ENCODE data around the gene CTNNA3. TPM values are rescaled to one million over a fixed set of nuclear protein-coding genes. Genes with fewer than 3 reads are reported as not detected.

CTNNA3 gene
- polyA plus RNA-seq, 1 donor from 2014 or later = 0.14 TPM

DNA sequence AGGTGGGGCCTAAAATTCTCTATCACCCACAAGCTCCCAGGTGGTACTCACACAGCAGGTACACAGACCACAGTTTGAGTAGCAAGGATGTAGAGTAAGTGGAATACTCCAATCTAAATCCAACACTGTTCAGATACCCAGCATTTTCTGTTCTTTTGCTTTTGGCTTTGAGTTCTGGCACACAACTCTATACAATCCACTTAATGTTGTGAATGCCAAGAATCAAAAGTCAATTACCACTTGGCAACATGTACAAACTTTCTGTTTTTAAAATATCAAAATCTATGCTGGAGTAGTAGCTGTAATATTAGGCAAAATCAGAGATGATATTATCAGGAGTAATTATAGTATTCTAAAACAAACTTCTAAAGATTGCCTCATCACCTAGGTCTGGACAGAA, 903.6 kb downstream of the CTNNA3 start:
- TF ChIP-seq, protein P1, sequence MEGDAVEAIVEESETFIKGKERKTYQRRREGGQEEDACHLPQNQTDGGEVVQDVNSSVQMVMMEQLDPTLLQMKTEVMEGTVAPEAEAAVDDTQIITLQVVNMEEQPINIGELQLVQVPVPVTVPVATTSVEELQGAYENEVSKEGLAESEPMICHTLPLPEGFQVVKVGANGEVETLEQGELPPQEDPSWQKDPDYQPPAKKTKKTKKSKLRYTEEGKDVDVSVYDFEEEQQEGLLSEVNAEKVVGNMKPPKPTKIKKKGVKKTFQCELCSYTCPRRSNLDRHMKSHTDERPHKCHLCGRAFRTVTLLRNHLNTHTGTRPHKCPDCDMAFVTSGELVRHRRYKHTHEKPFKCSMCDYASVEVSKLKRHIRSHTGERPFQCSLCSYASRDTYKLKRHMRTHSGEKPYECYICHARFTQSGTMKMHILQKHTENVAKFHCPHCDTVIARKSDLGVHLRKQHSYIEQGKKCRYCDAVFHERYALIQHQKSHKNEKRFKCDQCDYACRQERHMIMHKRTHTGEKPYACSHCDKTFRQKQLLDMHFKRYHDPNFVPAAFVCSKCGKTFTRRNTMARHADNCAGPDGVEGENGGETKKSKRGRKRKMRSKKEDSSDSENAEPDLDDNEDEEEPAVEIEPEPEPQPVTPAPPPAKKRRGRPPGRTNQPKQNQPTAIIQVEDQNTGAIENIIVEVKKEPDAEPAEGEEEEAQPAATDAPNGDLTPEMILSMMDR (IDR thresholded peaks at IDR 0.05; ENCODE audit: poor library complexity, severe bottlenecking) = no peak
- no peak for TF ChIP-seq POLR2AphosphoS5 (IDR thresholded peaks at IDR 0.05)
- no peak overlapping the region for H3K4me3 ChIP-seq (ENCODE audit: low read length)

DNA sequence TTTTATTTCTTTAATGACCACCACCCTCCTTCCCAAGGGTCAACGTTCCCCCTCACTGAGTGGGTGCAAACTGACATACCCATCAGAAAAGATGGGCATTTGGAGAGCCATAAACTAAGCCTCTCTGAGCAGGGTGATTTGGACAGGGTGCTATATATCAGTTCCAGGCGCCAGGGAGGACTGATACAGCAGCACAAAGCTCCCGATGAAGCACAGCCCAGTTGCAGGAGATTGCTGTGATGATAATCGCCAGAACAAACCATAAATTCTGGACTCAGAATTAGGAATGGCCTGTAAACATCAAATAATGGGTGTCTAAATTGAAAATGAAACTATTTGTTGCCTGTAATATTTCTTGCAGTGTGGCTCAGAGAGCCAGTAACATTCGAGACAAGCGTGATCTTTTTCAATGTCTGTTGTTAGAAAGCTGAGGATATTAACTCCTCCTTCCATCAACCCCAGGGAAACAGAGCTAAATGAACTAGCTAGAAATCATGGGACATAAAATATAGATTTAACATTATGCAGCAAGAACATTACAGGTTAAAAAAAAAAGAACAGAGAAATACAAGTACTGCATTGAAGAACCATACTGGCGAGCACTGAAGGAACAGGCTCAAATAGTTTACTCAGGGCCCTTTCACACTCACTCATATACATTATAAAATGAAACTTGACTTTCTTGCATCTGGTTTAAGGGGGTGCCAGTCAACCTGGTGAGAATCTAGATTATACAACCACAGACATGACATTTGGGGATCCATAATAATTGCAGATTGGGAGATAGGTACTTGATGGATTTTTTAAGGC, 907.6 kb downstream of the CTNNA3 start:
- Histone ChIP-seq H3F3A (ENCODE audit: insufficient read depth, low read length, poor library complexity, severe bottlenecking) (no peaks in the 10 kb centered on the region), H3K9me3 (ENCODE audit: low read length) (no peaks in the 10 kb centered on the region), H3K4me3 (ENCODE audit: low read length) (no peak overlapping the region), H3K27ac (ENCODE audit: low read length) (no peak overlapping the region), H3K79me2 (replicated peaks; ENCODE audit: insufficient read depth, low read length) (no peaks in the 10 kb centered on the region), H4K20me1 (ENCODE audit: insufficient read depth) (no peaks in the 10 kb centered on the region), H3K36me3 (ENCODE audit: insufficient read depth, low read length) (no peaks in the 10 kb centered on the region), H2AFZ (ENCODE audit: low read depth, low read length) (no peak overlapping the region), H3K9ac (ENCODE audit: low read length) (no peak overlapping the region), H3K4me2 (ENCODE audit: low read length) (no peak overlapping the region), H3K9me2 (ENCODE audit: insufficient read depth, low read length) (no peaks in the 10 kb centered on the region), H3K27me3 (ENCODE audit: insufficient read depth, low read depth, low read length) (no peaks in the 10 kb centered on the region)
- TF ChIP-seq POLR2AphosphoS5 (IDR thresholded peaks at IDR 0.05) = no peak
- TF ChIP-seq EZH2 (IDR thresholded peaks at IDR 0.05; ENCODE audit: borderline replicate concordance, insufficient read depth, low read length, poor library complexity, severe bottlenecking) = no peak
- no peak for TF ChIP-seq MXI1 (conservative IDR thresholded peaks at IDR 0.05; ENCODE audit: poor library complexity, severe bottlenecking)
- TF ChIP-seq, protein P1 (IDR thresholded peaks at IDR 0.05; ENCODE audit: poor library complexity, severe bottlenecking) = no peak
- TF ChIP-seq EP300 (conservative IDR thresholded peaks at IDR 0.05; ENCODE audit: poor library complexity, severe bottlenecking) = no peak
- no peak for TF ChIP-seq RAD21 (conservative IDR thresholded peaks at IDR 0.05)
- TF ChIP-seq SMC3 (conservative IDR thresholded peaks at IDR 0.05; ENCODE audit: poor library complexity) = no peak

More for the DNA sequence above, 903.6 kb downstream of the CTNNA3 start:
- Histone ChIP-seq H3K9me2 (ENCODE audit: insufficient read depth, low read length) (no peaks in the 10 kb centered on the region), H3K9me3 (ENCODE audit: low read length) (no peaks in the 10 kb centered on the region), H3K36me3 (ENCODE audit: insufficient read depth, low read length) (no peaks in the 10 kb centered on the region), H3K79me2 (replicated peaks; ENCODE audit: insufficient read depth, low read length) (no peaks in the 10 kb centered on the region), H2AFZ (ENCODE audit: low read depth, low read length) (no peak overlapping the region), H3K9ac (ENCODE audit: low read length) (no peak overlapping the region), H3K27me3 (ENCODE audit: insufficient read depth, low read depth, low read length) (no peaks in the 10 kb centered on the region), H3K4me2 (ENCODE audit: low read length) (no peak overlapping the region), H3F3A (ENCODE audit: insufficient read depth, low read length, poor library complexity, severe bottlenecking) (no peaks in the 10 kb centered on the region), H4K20me1 (ENCODE audit: insufficient read depth) (no peaks in the 10 kb centered on the region), H3K27ac (ENCODE audit: low read length) (no peak overlapping the region)

DNA sequence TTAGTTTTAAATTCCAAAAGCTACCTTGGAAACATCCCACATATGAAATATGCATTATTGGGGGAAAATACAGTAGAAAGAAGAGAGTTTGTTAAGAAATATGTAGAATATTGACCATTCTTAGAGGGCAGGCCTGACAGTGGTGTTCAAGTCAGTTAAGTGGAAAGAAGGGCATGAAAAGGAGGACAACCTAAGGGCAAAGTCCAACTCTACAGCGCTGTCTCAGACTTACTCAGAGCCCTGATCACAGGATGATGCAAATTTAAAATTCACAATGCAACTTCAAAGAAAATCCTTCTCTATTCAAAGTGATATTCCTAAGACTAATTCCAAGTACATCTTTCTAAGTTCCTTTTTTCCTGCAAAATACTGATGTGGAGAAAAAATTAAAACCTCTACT, 909.3 kb downstream of the CTNNA3 start:
- H3K9ac ChIP-seq (ENCODE audit: low read length) = no peak overlapping the region
- H3K27ac ChIP-seq (ENCODE audit: low read length) = no peak overlapping the region
- no peaks in the 10 kb centered on the region for H3K79me2 ChIP-seq (replicated peaks; ENCODE audit: insufficient read depth, low read length)
- H3K27me3 ChIP-seq (ENCODE audit: insufficient read depth, low read depth, low read length) = no peaks in the 10 kb centered on the region
- H3K9me2 ChIP-seq (ENCODE audit: insufficient read depth, low read length) = no peaks in the 10 kb centered on the region
- no peaks in the 10 kb centered on the region for H3F3A ChIP-seq (ENCODE audit: insufficient read depth, low read length, poor library complexity, severe bottlenecking)
- H2AFZ ChIP-seq (ENCODE audit: low read depth, low read length) = no peak overlapping the region
- no peaks in the 10 kb centered on the region for H4K20me1 ChIP-seq (ENCODE audit: insufficient read depth)
- H3K9me3 ChIP-seq (ENCODE audit: low read length) = no peaks in the 10 kb centered on the region
- H3K4me3 ChIP-seq (ENCODE audit: low read length) = no peak overlapping the region
- no peaks in the 10 kb centered on the region for H3K36me3 ChIP-seq (ENCODE audit: insufficient read depth, low read length)
- H3K4me2 ChIP-seq (ENCODE audit: low read length) = no peak overlapping the region
- TF ChIP-seq SMC3 (conservative IDR thresholded peaks at IDR 0.05; ENCODE audit: poor library complexity) (no peak), EP300 (conservative IDR thresholded peaks at IDR 0.05; ENCODE audit: poor library complexity, severe bottlenecking) (no peak), MXI1 (conservative IDR thresholded peaks at IDR 0.05; ENCODE audit: poor library complexity, severe bottlenecking) (no peak), TAF1 (IDR thresholded peaks at IDR 0.05; ENCODE audit: low read depth) (no peak), EZH2 (IDR thresholded peaks at IDR 0.05; ENCODE audit: borderline replicate concordance, insufficient read depth, low read length, poor library complexity, severe bottlenecking) (no peak), POLR2AphosphoS5 (IDR thresholded peaks at IDR 0.05) (no peak), RAD21 (conservative IDR thresholded peaks at IDR 0.05) (no peak)
- TF ChIP-seq, protein P2, sequence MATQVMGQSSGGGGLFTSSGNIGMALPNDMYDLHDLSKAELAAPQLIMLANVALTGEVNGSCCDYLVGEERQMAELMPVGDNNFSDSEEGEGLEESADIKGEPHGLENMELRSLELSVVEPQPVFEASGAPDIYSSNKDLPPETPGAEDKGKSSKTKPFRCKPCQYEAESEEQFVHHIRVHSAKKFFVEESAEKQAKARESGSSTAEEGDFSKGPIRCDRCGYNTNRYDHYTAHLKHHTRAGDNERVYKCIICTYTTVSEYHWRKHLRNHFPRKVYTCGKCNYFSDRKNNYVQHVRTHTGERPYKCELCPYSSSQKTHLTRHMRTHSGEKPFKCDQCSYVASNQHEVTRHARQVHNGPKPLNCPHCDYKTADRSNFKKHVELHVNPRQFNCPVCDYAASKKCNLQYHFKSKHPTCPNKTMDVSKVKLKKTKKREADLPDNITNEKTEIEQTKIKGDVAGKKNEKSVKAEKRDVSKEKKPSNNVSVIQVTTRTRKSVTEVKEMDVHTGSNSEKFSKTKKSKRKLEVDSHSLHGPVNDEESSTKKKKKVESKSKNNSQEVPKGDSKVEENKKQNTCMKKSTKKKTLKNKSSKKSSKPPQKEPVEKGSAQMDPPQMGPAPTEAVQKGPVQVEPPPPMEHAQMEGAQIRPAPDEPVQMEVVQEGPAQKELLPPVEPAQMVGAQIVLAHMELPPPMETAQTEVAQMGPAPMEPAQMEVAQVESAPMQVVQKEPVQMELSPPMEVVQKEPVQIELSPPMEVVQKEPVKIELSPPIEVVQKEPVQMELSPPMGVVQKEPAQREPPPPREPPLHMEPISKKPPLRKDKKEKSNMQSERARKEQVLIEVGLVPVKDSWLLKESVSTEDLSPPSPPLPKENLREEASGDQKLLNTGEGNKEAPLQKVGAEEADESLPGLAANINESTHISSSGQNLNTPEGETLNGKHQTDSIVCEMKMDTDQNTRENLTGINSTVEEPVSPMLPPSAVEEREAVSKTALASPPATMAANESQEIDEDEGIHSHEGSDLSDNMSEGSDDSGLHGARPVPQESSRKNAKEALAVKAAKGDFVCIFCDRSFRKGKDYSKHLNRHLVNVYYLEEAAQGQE (IDR thresholded peaks at IDR 0.05; ENCODE audit: borderline replicate concordance) = no peak
- TF ChIP-seq, protein P1 (IDR thresholded peaks at IDR 0.05; ENCODE audit: poor library complexity, severe bottlenecking) = no peak
